ENCODE results near the gene OGFOD3.
A peak's percentile ranks its signal among the peaks of the same experiment; 100 is the strongest.

Gene OGFOD3

DNA sequence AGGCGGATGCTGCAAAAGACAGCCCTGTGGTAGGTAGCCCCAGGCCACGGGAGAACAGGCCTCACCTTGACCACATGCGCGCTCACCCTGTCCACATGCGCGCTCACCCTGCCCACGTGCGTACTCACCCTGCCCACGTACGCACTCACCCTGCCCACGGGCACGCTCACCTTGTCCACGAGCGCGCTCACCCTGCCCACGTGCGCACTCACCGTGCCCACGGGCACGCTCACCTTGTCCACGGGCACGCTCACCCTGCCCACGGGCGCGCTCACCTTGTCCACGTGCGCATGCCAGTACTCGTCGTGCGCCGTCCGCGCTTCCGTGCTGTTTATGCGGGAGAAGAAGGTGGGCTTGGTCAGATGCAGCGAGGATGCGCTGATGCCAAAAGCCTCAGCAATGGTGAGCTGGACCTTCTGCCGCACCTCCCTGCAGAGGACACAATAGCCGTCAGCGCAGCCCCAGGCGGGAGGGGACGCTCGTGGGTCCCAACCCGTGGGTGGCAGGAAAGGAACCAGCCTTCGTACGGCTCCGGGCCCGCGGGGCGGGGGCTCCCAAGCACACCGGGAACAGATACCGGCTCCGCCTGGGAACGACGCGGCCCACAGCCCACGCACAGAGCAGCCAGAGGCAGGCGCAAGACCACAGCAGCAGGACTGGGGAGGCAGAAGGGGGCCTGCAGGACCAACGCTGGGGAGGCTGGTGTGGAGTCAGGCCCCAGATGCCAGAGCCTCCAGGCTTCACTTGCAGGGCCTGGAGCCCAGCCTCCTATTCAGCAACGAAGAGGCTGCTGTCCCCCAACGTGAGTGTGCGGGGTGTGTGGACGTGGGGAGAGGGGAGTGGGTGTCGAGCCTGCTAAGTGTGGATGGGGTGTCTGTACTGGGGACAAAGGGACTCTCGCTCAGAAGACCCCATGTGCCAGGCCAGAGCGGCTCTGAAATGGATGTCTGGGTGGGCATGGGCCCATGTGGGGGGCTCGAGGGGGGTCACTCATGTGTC is 14.4 kb downstream of the OGFOD3 start:
- no peak for DNase-seq

DNA sequence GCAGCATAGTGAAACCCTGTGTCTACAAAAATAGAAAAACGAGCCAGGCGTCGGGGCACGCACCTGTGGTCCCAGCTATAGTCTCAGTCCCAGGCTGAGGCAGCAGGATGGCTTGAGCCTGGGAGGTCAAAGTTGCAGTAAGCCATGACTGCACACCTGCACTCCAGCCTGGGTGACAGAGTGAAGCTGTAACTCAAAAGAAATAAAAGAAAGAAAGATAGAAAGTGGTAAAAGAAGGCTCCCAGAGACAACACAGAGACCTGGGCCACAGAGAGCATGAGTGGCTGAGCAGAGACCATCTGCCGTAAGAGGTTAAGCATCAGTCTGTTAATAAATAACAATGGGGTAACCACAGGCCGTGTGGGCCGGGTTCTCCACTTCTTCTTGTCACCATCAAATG is 15.5 kb downstream of the OGFOD3 start:
- no peak for DNase-seq

DNA sequence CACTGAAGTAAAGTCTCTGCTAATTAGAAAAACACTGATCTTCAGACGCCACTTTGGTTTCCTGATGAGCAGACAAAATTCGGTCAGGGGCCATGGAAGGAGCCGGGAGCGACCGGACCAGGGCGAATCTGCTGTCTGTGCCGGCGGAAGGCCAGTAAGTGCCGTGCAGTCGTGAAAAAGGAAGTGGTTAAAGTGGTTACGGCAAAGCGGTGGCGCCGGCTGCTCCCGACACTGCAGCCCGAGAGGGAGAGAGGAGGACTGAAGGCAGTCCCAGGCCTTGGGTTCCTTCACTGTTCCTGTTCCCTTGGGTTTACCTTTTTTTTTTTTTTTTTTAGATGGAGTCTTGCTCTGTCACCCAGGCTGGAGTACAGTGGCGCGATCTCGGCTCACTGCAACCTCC is 17.6 kb downstream of the OGFOD3 start:
- peak; percentile 57 to 67 for DNase-seq

- no peak for DNase-seq
Observed at GRCh38 chr17:82400206-82400605, 18.2 kb downstream of the OGFOD3 start.

GRCh38 chr17:82399601-82400101 is 18.7 kb downstream of the OGFOD3 start:
- no peak for DNase-seq

- no peak for DNase-seq
Observed at GRCh38 chr17:82399041-82399441, 19.3 kb downstream of the OGFOD3 start.

- DNase-seq: no peak
Observed at GRCh38 chr17:82397449-82398335, 20.7 kb downstream of the OGFOD3 start.

- no peak for DNase-seq
Observed at GRCh38 chr17:82396601-82397435, 21.6 kb downstream of the OGFOD3 start.

DNA sequence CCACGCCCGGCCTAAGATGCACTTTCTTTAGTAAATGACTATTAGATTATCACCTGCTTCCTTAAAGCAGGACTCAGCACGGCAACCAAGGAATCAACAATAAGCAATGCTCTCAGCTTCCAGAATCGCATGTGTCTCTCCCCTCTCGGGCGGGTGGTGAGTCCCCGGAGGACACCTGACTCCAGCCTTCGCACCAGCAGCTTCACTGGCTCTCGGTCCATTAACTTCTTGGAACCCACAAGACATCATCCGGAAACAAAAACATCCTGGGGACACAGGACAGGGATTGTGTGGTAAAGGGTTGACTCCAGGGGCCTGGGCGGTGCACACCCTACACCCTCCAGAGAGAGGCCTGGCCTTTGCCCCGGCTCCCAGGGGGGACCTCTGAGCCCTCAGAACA is 24.1 kb downstream of the OGFOD3 start:
- DNase-seq: no peak

DNA sequence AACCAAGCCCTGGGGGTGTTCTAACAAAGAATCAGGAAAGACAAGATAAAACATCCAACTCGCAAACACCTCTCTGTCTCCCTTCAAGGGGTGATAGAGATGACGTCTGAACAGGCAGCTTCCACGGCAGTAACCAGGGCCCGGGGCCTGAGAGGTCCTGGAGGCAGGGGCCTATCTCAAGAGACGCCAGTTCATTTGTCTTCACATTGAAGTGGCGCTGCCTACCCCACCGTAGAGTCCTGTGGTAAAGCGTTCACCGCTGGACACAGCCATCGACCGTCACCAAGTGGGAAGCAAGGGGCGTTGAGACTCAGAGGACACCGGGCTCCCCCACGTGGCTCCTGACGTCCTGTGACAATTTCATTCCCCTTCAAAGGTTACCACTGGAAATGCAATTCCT is 25.4 kb downstream of the OGFOD3 start:
- DNase-seq: no peak

- DNase-seq: no peak
Observed at GRCh38 chr17:82392209-82392920, 26.0 kb downstream of the OGFOD3 start.

DNA sequence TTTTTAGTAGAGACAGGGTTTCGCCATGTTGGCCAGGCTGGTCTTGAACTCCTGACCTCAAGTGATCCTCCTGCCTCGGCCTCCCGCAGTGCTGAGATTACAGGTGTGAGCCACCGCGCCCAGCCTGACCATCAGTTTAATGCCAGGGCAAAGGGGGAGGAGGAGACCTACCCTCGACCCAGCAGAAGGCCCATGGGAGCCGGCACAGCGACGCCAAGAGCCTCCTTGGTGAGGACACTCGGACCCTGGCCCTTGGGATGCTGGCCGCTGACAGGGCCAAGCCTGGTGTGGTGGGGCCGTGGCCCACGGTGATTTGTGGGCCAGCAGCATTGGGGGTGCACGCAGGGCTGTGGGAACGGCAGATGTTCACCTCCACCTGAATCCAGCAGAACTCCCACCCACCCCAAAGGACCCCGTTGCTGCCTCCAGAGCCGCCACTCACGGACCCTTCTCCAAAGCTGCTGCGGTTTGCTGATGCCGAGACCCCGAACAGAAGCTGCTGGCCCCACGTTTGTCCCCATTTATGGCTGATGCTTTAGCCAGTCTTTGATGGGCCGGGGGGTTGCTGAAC is 26.8 kb downstream of the OGFOD3 start:
- DNase-seq: no peak

- no peak for DNase-seq
Observed at GRCh38 chr17:82390860-82391435, 27.4 kb downstream of the OGFOD3 start.

DNA sequence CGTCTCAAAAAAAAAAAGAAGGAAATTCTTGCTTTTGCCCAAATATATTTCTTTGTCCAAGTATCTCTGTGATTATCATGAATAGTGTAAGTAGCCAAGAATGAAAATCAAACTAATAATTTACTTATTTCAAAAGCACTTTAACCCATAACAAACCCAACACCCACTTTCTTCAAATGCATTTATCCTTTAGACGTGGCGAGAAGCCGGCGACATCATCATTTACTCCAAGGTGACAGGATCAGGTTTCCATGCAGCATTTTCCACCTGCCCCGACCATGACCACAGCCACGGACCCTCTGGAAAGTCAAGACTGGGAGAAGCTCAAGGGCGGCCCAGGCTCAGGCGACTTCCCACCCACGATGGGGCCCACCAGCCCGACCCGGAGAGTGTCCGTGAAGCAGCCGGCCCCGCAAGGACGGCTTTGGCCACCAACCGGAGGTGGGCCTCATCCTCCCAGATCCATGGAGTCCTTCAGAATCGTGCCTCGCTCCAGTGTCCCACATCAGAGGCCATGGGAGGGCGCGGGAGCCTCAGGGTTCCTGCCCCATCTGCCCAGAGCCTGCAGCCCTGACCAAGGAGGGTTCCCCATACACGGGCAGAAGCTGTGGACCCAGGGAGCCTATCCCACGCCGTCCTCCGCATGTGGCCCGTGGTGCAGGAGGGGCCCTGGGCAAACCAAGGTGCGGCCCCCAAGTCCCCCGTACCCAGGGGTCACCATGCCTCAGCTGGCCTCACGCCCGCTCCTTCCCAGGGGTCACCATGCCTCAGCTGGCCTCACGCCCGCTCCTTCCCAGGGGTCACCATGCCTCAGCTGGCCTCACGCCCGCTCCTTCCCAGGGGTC is 28.1 kb downstream of the OGFOD3 start:
- no peak for DNase-seq

- no peak for DNase-seq
Observed at GRCh38 chr17:82389379-82389778, 29.0 kb downstream of the OGFOD3 start.

GRCh38 chr17:82388922-82389283 is 29.5 kb downstream of the OGFOD3 start:
- DNase-seq: no peak

GRCh38 chr17:82388223-82388921 is 30.0 kb downstream of the OGFOD3 start:
- DNase-seq: no peak

GRCh38 chr17:82387705-82388106 is 30.7 kb downstream of the OGFOD3 start:
- DNase-seq: no peak

DNA sequence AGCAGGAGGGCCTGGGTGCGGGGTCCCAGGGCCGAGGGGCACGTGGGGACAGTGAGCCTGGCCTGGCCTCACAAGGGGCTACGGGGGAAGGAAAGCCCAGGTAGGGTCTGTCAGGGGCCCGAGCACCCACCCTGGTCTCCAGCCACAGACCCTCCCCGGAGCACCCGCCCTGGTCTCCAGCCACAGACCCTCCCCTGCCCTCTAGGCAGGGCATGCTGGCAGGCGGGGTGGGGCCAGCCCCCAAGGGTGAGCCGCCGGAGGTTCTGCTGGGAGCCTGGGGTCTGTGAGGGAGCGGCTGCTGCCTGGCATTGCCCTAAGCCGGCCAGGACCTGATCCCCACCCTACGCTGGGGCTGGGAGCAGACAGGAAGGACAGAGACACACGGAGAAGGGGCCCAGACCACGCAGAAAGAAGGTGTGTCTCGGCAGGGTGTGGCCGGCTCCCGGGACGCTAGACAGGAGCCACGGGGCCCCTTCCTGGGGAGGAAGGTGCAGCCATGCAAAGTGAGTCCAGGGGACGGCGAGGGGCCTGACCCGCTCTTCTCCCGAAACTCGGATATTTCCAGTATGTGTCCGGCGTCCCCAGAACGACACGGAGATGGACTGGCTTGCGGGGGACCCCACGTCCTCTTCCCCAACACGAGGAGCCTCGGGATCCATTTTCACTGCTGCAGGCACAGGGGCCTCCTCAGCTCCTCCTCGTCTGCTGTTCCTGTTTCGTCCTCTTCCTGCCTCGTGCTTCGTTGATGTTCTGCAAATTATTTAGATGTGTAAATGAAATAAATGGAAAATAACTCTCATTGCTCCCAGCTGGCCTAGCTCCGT is 31.3 kb downstream of the OGFOD3 start:
- no peak for DNase-seq

Measured in activated CD4-positive, alpha-beta T cell treated with anti-CD3 and anti-CD28 coated beads, Interleukin-2, amount 50 U/mL, for 48 hours (primary cell).